HepG2 (cell line): ENCODE data around the gene BYSL. TPM values are rescaled to one million over a fixed set of nuclear protein-coding genes. Genes with fewer than 3 reads are reported as not detected.

Experiments used
- ATAC-seq: fragments of 200-7000 bp; cut with Tn5 transposase; 3 replicates; pipeline ENCODE4 v1.9.1; 2020; ENCODE audit warnings: mild to moderate bottlenecking, moderate library complexity
- BruUV-seq: library from RNA; stranded (reverse); fragments of 400-500 nt; replicated peaks from 2 replicates; lab custom pipeline; 2021; lab: Mats Ljungman, UMichigan
- CTCF ChIA-PET: fragments of 300-600 bp; formaldehyde crosslinking; extraction: SDS; loops from one replicate; lab custom pipeline; 2021; ENCODE audit warnings: low total read pairs, inconsistent platforms, low intra/inter-chr PET ratio; lab: Yijun Ruan, JAX
- POLR2A ChIA-PET: fragments of 350-600 bp; sonication (Branson Sonifier 250); formaldehyde crosslinking; loops from one replicate; lab custom pipeline; 2020; ENCODE audit warnings: antibody characterized with exemption, inconsistent platforms; lab: Yijun Ruan, JAX
- DNase-seq: peaks from one replicate; pipeline ENCODE4 v3.0.0-alpha.2; 2015; ENCODE audit warnings: low spot score
- FAIRE-seq: peaks from 3 replicates; lab custom pipeline; 2011; peaks lifted over from hg19 to GRCh38; lab: Jason Lieb, UNC
- H2AFZ ChIP-seq: one replicate; pipeline ENCODE4 v1.6.1; 2011; ENCODE audit warnings: low read length, inconsistent platforms
- H3K27ac ChIP-seq: fragments of 300-600 bp; 3 replicates; pipeline ENCODE4 v1.8.0; 2011; ENCODE audit warnings: mixed run types, mild to moderate bottlenecking, mixed read lengths, low read length, inconsistent platforms; ENCODE audit not compliant: insufficient read depth; ENCODE audit errors: extremely low read length
- H3K27me3 ChIP-seq, 2 experiments: fragments of 200-600 bp in 1 of 2; 2 replicates in 1 of 2; 3 replicates in 1 of 2; pipeline versions ENCODE4 v1.6.0 to v1.8.0; 2011; ENCODE audit warnings: low read length in 2 of 2, mild to moderate bottlenecking in 2 of 2, moderate library complexity in 2 of 2, inconsistent platforms in 1 of 2; ENCODE audit not compliant: insufficient read depth in 2 of 2, control insufficient read depth in 1 of 2
- H3K36me3 ChIP-seq, 2 experiments: fragments of 200-600 bp in 1 of 2; replicated peaks in 1 of 2; 2 replicates in 1 of 2; 3 replicates in 1 of 2; pipeline versions ENCODE4 v1.5.1 to v1.8.0; 2011; ENCODE audit warnings: low read length in 2 of 2, inconsistent platforms in 1 of 2; ENCODE audit not compliant: insufficient read depth in 2 of 2, control insufficient read depth in 1 of 2
- H3K4me1 ChIP-seq: 2 replicates; pipeline ENCODE4 v1.5.1; 2012; ENCODE audit warnings: low read length, inconsistent platforms; ENCODE audit not compliant: insufficient read depth
- H3K4me2 ChIP-seq: 2 replicates; pipeline ENCODE4 v1.6.0; 2011; ENCODE audit warnings: low read depth, low read length, inconsistent platforms
- H3K4me3 ChIP-seq, 3 experiments: fragments of 200-600 bp in 1 of 3; sonication (generic), shearing (Covaris generic) in 1 of 3; replicated peaks in 1 of 3; 2 replicates each; pipeline ENCODE4 v1.5.1; 2011 to 2016; ENCODE audit warnings: low read length in 3 of 3, inconsistent platforms in 2 of 3, low read depth in 2 of 3, mild to moderate bottlenecking in 2 of 3, control low read depth in 1 of 3, mixed read lengths in 1 of 3; ENCODE audit not compliant: insufficient read depth in 1 of 3
- H3K79me2 ChIP-seq: one replicate; pipeline ENCODE4 v1.6.1; 2011; ENCODE audit warnings: low read length, inconsistent platforms; ENCODE audit not compliant: insufficient read depth
- H3K9ac ChIP-seq: 2 replicates; pipeline ENCODE4 v1.6.0; 2011; ENCODE audit warnings: mild to moderate bottlenecking, low read depth, low read length, inconsistent platforms; ENCODE audit not compliant: insufficient read depth
- H3K9me3 ChIP-seq: 2 replicates; pipeline ENCODE4 v1.5.1; 2012; ENCODE audit warnings: mild to moderate bottlenecking, low read length
- H4K20me1 ChIP-seq: 2 replicates; pipeline ENCODE4 v1.6.0; 2011; ENCODE audit warnings: inconsistent platforms, mild to moderate bottlenecking, low read length, moderate library complexity; ENCODE audit not compliant: insufficient read depth
- ATF7 ChIP-seq, 2 experiments: fragments of 450-650 bp in 1 of 2; sonication (generic) in 1 of 2; formaldehyde crosslinking in 1 of 2; IDR thresholded peaks; 2 replicates each; pipeline versions ENCODE4 v1.4.0 to v1.6.1; 2016 to 2020; ENCODE audit warnings: antibody characterized with exemption in 1 of 2, mild to moderate bottlenecking in 1 of 2, missing genetic modification reagents in 1 of 2
- CREB1 ChIP-seq, 2 experiments: fragments of 450-650 bp in 1 of 2; IDR thresholded peaks; 2 replicates each; pipeline ENCODE4 v1.6.1; 2016 to 2017; ENCODE audit warnings: control low read depth in 1 of 2, mild to moderate bottlenecking in 1 of 2, missing compliant biosample characterization in 1 of 2, missing genetic modification characterization in 1 of 2
- FOXA3 ChIP-seq: IDR thresholded peaks from 2 replicates; pipeline ENCODE4 v1.6.1; 2016; ENCODE audit warnings: missing genetic modification reagents, missing compliant biosample characterization
- ZNF484 ChIP-seq: sonication (generic); formaldehyde crosslinking; IDR thresholded peaks from 2 replicates; pipeline ENCODE4 v1.5.1; 2020; ENCODE audit warnings: mild to moderate bottlenecking, low read depth, missing genetic modification reagents, borderline replicate concordance
- WGBS: methylation state at CpG from one replicate; pipeline ENCODE4 v1.1.6; 2017; ENCODE audit warnings: low lambda C conversion rate; 5-methylcytosine and 5-hydroxymethylcytosine counted together
- in situ Hi-C: cut with HindIII; loops from 2 replicates; pipeline ENCODE4 v1.10.0; 2017; ENCODE audit warnings: low pct_unique_long_range_greater_than_20kb; ENCODE audit not compliant: extremely low pct_ligation_motif_present
- intact Hi-C: fragments of 100-400 bp; cut with micrococcal nuclease; formaldehyde crosslinking; loops from one replicate; pipeline ENCODE4 v1.10.0; 2022; ENCODE audit not compliant: unreplicated experiment
- polyA plus RNA-seq, 8 experiments: library from polyadenylated mRNA; depleted of rRNA in 3 of 8; stranded (reverse) in 7 of 8; unstranded in 1 of 8; fragments of >200 nt; fragmentation: Illumina TruSeq in 4 of 8; extraction: Trizol in 4 of 8; gene quantifications; 2 replicates each; pipeline versions ENCODE4 v1.2.1 to v1.2.3, GENCODE V29; 2011 to 2016; ENCODE audit warnings: low read depth in 4 of 8, missing spikeins in 1 of 8, mixed read lengths in 1 of 8; ENCODE audit not compliant: insufficient read depth in 1 of 8
- total RNA-seq, 5 experiments: library from RNA; depleted of rRNA; stranded (reverse); fragments of >200 nt; fragmentation: Illumina TruSeq; extraction: Trizol; gene quantifications; 2 replicates each; pipeline ENCODE4 v1.2.3, GENCODE V29; 2016; ENCODE audit warnings: low read depth in 1 of 5
- TF ChIP-seq, protein P1 (sequence below): sonication (generic); formaldehyde crosslinking; IDR thresholded peaks from 2 replicates; pipeline ENCODE4 v1.4.0; 2020; ENCODE audit warnings: missing genetic modification reagents

BYSL gene
- total and polyA plus RNA-seq, 2 of the 13 experiments (the other 11 are each of a cell fraction or from before 2014, with no cell fraction given): 27.9 to 28.6 TPM

DNA sequence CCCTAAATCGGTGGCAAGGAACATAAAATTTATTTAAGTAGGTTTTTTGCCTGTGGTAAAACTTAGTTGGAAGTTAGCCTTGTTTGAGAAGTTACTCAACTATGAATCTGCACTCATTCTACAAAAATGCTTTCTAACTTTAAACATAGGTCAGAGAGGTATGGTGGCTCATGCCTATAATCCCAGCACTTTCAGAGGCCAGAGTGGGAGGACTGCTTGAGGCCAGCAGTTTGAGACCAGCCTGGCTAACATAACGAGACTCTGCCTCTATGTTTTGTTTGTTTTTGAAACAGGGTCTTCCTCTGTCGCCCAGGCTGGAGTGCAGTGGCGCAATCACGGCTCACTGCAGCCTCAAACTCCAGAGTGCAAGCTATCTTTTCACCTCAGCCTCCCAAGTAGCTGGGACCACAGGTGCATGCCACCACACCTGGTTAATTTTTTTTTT lies 42.3 kb upstream of the BYSL start (continued):
- TF ChIP-seq, protein P1, sequence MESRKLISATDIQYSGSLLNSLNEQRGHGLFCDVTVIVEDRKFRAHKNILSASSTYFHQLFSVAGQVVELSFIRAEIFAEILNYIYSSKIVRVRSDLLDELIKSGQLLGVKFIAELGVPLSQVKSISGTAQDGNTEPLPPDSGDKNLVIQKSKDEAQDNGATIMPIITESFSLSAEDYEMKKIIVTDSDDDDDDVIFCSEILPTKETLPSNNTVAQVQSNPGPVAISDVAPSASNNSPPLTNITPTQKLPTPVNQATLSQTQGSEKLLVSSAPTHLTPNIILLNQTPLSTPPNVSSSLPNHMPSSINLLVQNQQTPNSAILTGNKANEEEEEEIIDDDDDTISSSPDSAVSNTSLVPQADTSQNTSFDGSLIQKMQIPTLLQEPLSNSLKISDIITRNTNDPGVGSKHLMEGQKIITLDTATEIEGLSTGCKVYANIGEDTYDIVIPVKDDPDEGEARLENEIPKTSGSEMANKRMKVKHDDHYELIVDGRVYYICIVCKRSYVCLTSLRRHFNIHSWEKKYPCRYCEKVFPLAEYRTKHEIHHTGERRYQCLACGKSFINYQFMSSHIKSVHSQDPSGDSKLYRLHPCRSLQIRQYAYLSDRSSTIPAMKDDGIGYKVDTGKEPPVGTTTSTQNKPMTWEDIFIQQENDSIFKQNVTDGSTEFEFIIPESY (CRISPR knock-in tag): peak; percentile 70

DNA sequence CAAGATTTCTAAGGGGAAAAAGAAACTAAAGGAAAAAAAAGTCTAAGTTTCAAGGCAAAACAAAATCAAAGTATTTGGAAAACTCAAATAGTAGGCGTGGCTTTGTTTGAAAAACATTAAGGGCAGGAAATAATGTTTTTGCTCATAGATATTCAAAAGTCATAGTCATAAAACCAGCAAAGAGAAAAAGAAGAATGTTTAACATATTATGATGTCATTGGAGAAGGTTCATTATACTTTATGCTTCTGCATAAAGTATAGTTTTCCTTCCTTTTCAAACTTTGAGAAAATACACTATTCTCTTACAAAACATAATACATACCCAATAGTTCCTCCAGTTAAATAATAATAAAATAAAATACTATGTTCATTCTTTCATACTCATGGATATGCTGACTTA lies 39.8 kb upstream of the BYSL start:
- no peaks in the 10 kb centered on the region for H4K20me1 ChIP-seq
- H3K9ac ChIP-seq: no peak overlapping the region
- no TSS peak for BruUV-seq
- ATAC-seq (no peak), DNase-seq (no peak), FAIRE-seq (no peak)
- POLR2A ChIA-PET: no interaction called here
- no peaks in the 10 kb centered on the region for H3K36me3 ChIP-seq
- H3K79me2 ChIP-seq: no peaks in the 10 kb centered on the region
- no peak overlapping the region for H3K4me2 ChIP-seq
- WGBS: 98% methylated on average over 1 of the region's 1 CpG
- CTCF ChIA-PET: no interaction called here
- no peaks in the 10 kb centered on the region for H3K9me3 ChIP-seq
- intact Hi-C loops (no loop called here), in situ Hi-C loops (no loop called here)
- H2AFZ ChIP-seq: no peak overlapping the region
- H3K4me3 ChIP-seq: no peak overlapping the region
- no peak overlapping the region for H3K27ac ChIP-seq
- peak; percentile 77 for TF ChIP-seq ATF7 (IDR thresholded peaks at IDR 0.05)
- no peak for TF ChIP-seq ATF7 (CRISPR knock-in tag; IDR thresholded peaks at IDR 0.05)
- no peak for TF ChIP-seq FOXA3 (CRISPR knock-in tag)
- TF ChIP-seq ZNF484 (CRISPR knock-in tag): no peak
- TF ChIP-seq CREB1 (IDR thresholded peaks at IDR 0.05): 0 out of 2 replicates have a peak, but pooled peaks have one; percentile 18
- no peak for TF ChIP-seq CREB1 (CRISPR knock-in tag; IDR thresholded peaks at IDR 0.05)
- H3K4me1 ChIP-seq: peaks cover 30% of the 10 kb centered on the region
- H3K27me3 ChIP-seq: no peaks in the 10 kb centered on the region
